ENCODE results near the gene LMNA. TPM values are rescaled to one million over a fixed set of nuclear protein-coding genes. Genes with fewer than 3 reads are reported as not detected.

LMNA gene
- total RNA-seq, 2 experiments from 2014 or later: 8.5 to 10.3 TPM

DNA sequence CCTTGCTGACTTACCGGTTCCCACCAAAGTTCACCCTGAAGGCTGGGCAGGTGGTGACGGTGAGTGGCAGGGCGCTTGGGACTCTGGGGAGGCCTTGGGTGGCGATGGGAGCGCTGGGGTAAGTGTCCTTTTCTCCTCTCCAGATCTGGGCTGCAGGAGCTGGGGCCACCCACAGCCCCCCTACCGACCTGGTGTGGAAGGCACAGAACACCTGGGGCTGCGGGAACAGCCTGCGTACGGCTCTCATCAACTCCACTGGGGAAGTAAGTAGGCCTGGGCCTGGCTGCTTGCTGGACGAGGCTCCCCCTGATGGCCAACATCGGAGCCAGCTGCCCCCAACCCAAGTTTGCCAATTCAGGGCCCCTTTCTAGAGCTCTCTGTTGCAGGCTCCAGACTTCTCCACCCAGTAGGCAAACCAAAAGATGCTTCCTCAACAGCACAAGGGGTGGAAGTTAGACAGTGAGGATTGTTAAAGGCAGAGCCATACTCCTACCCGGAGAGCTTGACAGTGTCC is 22.5 kb downstream of the LMNA start:
- no peaks in the 10 kb centered on the region for H3K36me3 Mint-ChIP-seq (ENCODE audit: low read depth)
- DNase-seq: no peak
- H3K4me1 Mint-ChIP-seq (ENCODE audit: low read depth): peaks cover 1% of the 10 kb centered on the region
- H3K27me3 Mint-ChIP-seq (ENCODE audit: low read depth): no peaks in the 10 kb centered on the region
- no peak for ATAC-seq
- ChIA-PET CTCF (interaction anchor here (0.6 to 1.2 kb wide), 3 partner anchors 41 to 89 kb away, joined by 3 to 5 read pairs (median 4); no protein-coding TSS in a partner anchor), POLR2A (interaction anchor here (1.1 kb wide), 1 partner anchor 145 kb away, joined by 3 read pairs; the partner anchor contains the start of gene SMG5)
- no peak overlapping the region for H3K4me3 Mint-ChIP-seq
- no peak overlapping the region for H3K27ac Mint-ChIP-seq
- H3K9me3 Mint-ChIP-seq (ENCODE audit: insufficient read depth): no peaks in the 10 kb centered on the region

GRCh38 chr1:156138458-156138867 is 24.0 kb downstream of the LMNA start:
- no peak for DNase-seq
- no peak overlapping the region for H3K4me3 Mint-ChIP-seq
- no peaks in the 10 kb centered on the region for H3K36me3 Mint-ChIP-seq (ENCODE audit: low read depth)
- no peak overlapping the region for H3K27ac Mint-ChIP-seq
- H3K9me3 Mint-ChIP-seq (ENCODE audit: insufficient read depth): no peaks in the 10 kb centered on the region
- no peak for ATAC-seq
- POLR2A ChIA-PET: no interaction called here
- CTCF ChIA-PET: no interaction called here
- H3K4me1 Mint-ChIP-seq (ENCODE audit: low read depth): peaks cover 1% of the 10 kb centered on the region
- H3K27me3 Mint-ChIP-seq (ENCODE audit: low read depth): no peaks in the 10 kb centered on the region

GRCh38 chr1:156140879-156141707 is 26.6 kb downstream of the LMNA start:
- Mint-ChIP-seq H3K9me3 (ENCODE audit: insufficient read depth) (no peaks in the 10 kb centered on the region), H3K36me3 (ENCODE audit: low read depth) (no peaks in the 10 kb centered on the region), H3K4me1 (ENCODE audit: low read depth) (peaks cover 7% of the 10 kb centered on the region), H3K27me3 (ENCODE audit: low read depth) (no peaks in the 10 kb centered on the region), H3K4me3 (no peak overlapping the region), H3K27ac (no peak overlapping the region)
- DNase-seq: no peak
- ChIA-PET CTCF (interaction anchor here (0.6 to 9.6 kb wide), 23 partner anchors 9 to 245 kb away, joined by 3 to 254 read pairs (median 5); partner anchors contain the start of genes PMF1 and SMG5), POLR2A (interaction anchor here (0.6 to 1.0 kb wide), 5 partner anchors 11 to 98 kb away, joined by 3 to 5 read pairs (median 4); no protein-coding TSS in a partner anchor)
- peak; percentile 11 for ATAC-seq

- DNase-seq: no peak
- Mint-ChIP-seq H3K36me3 (ENCODE audit: low read depth) (no peaks in the 10 kb centered on the region), H3K27me3 (ENCODE audit: low read depth) (no peaks in the 10 kb centered on the region), H3K4me1 (ENCODE audit: low read depth) (peaks cover 32% of the 10 kb centered on the region), H3K4me3 (no peak overlapping the region), H3K9me3 (ENCODE audit: insufficient read depth) (no peaks in the 10 kb centered on the region), H3K27ac (no peak overlapping the region)
- ChIA-PET CTCF (interaction anchor here (1.2 to 9.6 kb wide), 4 partner anchors 47 to 175 kb away, joined by 3 to 254 read pairs (median 14); no protein-coding TSS in a partner anchor), POLR2A (no interaction called here)
- ATAC-seq: no peak
These were observed 29.4 kb downstream of the LMNA start for GRCh38 chr1:156143765-156144489.

DNA sequence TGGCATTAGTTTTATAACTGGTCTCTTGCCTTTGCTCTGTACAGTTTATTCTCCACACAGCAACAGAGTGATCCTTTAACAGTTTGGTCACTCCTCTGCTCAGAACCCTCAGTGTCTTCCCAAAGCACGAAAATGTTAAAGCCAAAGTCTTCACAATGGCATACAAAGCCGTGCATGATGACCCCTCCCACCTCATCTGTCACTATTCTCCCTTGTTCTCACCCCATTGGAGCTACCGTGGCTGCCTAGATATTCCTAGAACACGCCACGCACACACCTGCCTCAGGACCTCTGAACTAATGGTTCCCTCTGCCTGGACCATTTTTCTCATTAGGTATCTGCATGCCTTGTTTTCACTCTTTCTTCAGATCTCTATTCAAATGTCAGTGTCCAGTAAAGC is 30.2 kb downstream of the LMNA start:
- POLR2A ChIA-PET: interaction anchor here (1.2 to 5.0 kb wide), 2 partner anchors 50 to 68 kb away, joined by 4 to 24 read pairs; partner anchors contain the start of genes PMF1 and SLC25A44
- peaks cover 38% of the 10 kb centered on the region for H3K4me1 Mint-ChIP-seq (ENCODE audit: low read depth)
- no peak for ATAC-seq
- CTCF ChIA-PET: interaction anchor here (1.2 to 9.6 kb wide), 4 partner anchors 16 to 93 kb away, joined by 3 to 254 read pairs (median 6); no protein-coding TSS in a partner anchor
- no peaks in the 10 kb centered on the region for H3K9me3 Mint-ChIP-seq (ENCODE audit: insufficient read depth)
- no peak overlapping the region for H3K4me3 Mint-ChIP-seq
- H3K27me3 Mint-ChIP-seq (ENCODE audit: low read depth): no peaks in the 10 kb centered on the region
- no peaks in the 10 kb centered on the region for H3K36me3 Mint-ChIP-seq (ENCODE audit: low read depth)
- no peak for DNase-seq
- H3K27ac Mint-ChIP-seq: no peak overlapping the region

DNA sequence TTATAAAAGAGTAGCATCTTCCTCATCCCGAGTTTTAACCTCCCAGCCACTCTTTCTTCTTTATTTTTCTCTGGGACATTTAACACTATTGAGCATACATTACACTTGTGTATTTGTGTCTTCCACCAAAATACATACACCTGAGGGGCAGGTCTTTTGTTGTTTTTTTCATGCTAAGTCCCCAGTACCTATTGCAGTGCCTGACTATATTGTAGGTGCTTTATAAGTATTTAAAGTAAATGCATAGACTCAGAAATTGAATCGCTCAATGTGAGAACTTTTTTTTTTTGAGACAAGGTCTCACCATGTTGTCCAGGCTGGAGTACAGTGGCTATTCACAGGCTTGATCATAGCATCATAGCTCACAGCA is 31.1 kb downstream of the LMNA start:
- no peaks in the 10 kb centered on the region for H3K36me3 Mint-ChIP-seq (ENCODE audit: low read depth)
- no peaks in the 10 kb centered on the region for H3K27me3 Mint-ChIP-seq (ENCODE audit: low read depth)
- H3K4me1 Mint-ChIP-seq (ENCODE audit: low read depth): peaks cover 43% of the 10 kb centered on the region
- H3K9me3 Mint-ChIP-seq (ENCODE audit: insufficient read depth): no peaks in the 10 kb centered on the region
- CTCF ChIA-PET: interaction anchor here (0.5 to 9.6 kb wide), 27 partner anchors 12 to 303 kb away, joined by 3 to 254 read pairs (median 4); partner anchors contain the start of genes GLMP, PMF1, SLC25A44 and SMG5
- ATAC-seq: no peak
- H3K4me3 Mint-ChIP-seq: peak overlapping the region; percentile 63
- POLR2A ChIA-PET: interaction anchor here (0.5 to 5.0 kb wide), 7 partner anchors 17 to 80 kb away, joined by 3 to 24 read pairs (median 3); partner anchors contain the start of genes PMF1 and SLC25A44
- DNase-seq: no peak
- peak overlapping the region; percentile 85 for H3K27ac Mint-ChIP-seq

- Mint-ChIP-seq H3K9me3 (ENCODE audit: insufficient read depth) (no peaks in the 10 kb centered on the region), H3K27ac (peak overlapping the region; percentile 85), H3K27me3 (ENCODE audit: low read depth) (no peaks in the 10 kb centered on the region), H3K4me1 (ENCODE audit: low read depth) (peaks cover 47% of the 10 kb centered on the region), H3K4me3 (peak overlapping the region; percentile 63), H3K36me3 (ENCODE audit: low read depth) (no peaks in the 10 kb centered on the region)
- ATAC-seq: peak; percentile 80
- CTCF ChIA-PET: interaction anchor here (0.5 to 9.6 kb wide), 29 partner anchors 13 to 302 kb away, joined by 3 to 254 read pairs (median 3); partner anchors contain the start of genes GLMP, PMF1, SLC25A44 and SMG5
- DNase-seq: peak; percentile 72
- POLR2A ChIA-PET: interaction anchor here (0.5 to 5.0 kb wide), 8 partner anchors 17 to 80 kb away, joined by 3 to 37 read pairs (median 4); partner anchors contain the start of genes PMF1 and SLC25A44
These were observed 31.7 kb downstream of the LMNA start for GRCh38 chr1:156146020-156146768.

DNA sequence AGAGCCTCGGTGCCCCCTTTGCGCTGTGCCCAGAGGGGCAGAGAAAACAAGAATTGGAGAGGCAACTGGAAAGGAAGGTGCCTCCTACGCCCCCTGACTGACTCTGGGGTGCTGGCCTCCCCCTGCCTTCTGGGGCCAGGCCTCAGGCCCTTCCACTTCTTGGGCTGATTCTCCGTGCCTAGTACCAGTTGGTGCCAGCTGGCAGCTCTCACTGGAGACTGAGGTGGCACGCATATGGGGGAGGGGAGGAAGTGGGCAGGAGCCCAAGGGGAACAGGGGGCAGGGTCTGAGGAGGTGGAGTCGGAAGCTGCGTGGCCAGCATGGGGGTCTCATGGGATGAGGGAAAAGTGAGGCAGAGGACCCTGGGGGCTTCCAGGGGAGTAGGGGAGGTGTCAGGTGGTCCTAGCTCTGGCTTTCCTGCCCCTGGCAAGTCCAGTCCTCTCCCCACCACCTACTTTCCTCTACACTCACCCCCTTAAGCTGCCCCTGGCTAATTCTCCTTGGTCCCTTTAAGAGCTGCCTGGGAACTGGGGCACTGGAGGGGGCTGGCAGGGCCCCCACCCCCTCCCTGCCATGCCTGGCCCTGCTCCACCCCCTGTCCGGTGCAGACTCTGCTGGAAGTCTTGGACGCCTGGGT is 32.4 kb downstream of the LMNA start:
- ChIA-PET CTCF (interaction anchor here (0.8 to 9.6 kb wide), 12 partner anchors 15 to 173 kb away, joined by 3 to 254 read pairs (median 5); partner anchors contain the start of genes PMF1, SLC25A44 and SMG5), POLR2A (interaction anchor here (1.2 to 5.0 kb wide), 6 partner anchors 18 to 79 kb away, joined by 3 to 37 read pairs (median 18); partner anchors contain the start of genes PMF1 and SLC25A44)
- peaks cover 49% of the 10 kb centered on the region for H3K4me1 Mint-ChIP-seq (ENCODE audit: low read depth)
- DNase-seq: peak; percentile 38
- H3K9me3 Mint-ChIP-seq (ENCODE audit: insufficient read depth): no peaks in the 10 kb centered on the region
- peak overlapping the region; percentile 85 for H3K27ac Mint-ChIP-seq
- ATAC-seq: peak; percentile 13
- peak overlapping the region; percentile 63 for H3K4me3 Mint-ChIP-seq
- H3K36me3 Mint-ChIP-seq (ENCODE audit: low read depth): no peaks in the 10 kb centered on the region
- H3K27me3 Mint-ChIP-seq (ENCODE audit: low read depth): no peaks in the 10 kb centered on the region

DNA sequence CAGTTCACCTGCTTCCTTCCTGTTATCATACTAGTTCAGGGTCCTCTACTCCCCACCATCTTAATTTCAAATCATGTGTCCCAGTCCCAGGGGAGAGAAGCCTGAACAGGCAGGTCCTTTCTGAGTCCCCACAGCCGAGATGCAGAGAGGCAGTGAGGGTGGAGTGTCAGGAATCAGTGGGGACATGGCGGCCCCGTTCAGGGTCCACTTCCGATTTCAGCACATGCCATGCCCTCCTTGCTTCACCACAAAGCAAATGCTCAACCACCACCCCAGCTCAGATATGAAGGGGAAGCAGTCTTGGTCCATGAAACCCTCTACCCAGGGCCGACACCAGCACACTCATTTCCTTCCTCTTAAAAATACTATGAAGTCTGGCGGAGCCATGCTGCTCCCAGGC is 33.7 kb downstream of the LMNA start:
- CTCF ChIA-PET: interaction anchor here (0.6 to 9.6 kb wide), 14 partner anchors 12 to 238 kb away, joined by 3 to 254 read pairs (median 4); partner anchors contain the start of genes PMF1 and SMG5
- POLR2A ChIA-PET: interaction anchor here (1.0 to 5.0 kb wide), 8 partner anchors 13 to 134 kb away, joined by 3 to 37 read pairs (median 10); partner anchors contain the start of genes PMF1, SLC25A44 and SMG5
- DNase-seq (peak; percentile 35), ATAC-seq (peak; percentile 24)
- Mint-ChIP-seq H3K27me3 (ENCODE audit: low read depth) (no peaks in the 10 kb centered on the region), H3K4me3 (peak overlapping the region; percentile 3), H3K27ac (peak overlapping the region; percentile 90), H3K4me1 (ENCODE audit: low read depth) (peaks cover 61% of the 10 kb centered on the region), H3K36me3 (ENCODE audit: low read depth) (no peaks in the 10 kb centered on the region), H3K9me3 (ENCODE audit: insufficient read depth) (no peaks in the 10 kb centered on the region)

Measured in activated CD8-positive, alpha-beta T cell treated with anti-CD3 and anti-CD28 coated beads, Interleukin-2, amount 10 ng/mL, durations not matched to agents 7 days and 5 days (primary cell).